ENCODE measurements around the gene AKAP3.

The AKAP3 gene

DNA sequence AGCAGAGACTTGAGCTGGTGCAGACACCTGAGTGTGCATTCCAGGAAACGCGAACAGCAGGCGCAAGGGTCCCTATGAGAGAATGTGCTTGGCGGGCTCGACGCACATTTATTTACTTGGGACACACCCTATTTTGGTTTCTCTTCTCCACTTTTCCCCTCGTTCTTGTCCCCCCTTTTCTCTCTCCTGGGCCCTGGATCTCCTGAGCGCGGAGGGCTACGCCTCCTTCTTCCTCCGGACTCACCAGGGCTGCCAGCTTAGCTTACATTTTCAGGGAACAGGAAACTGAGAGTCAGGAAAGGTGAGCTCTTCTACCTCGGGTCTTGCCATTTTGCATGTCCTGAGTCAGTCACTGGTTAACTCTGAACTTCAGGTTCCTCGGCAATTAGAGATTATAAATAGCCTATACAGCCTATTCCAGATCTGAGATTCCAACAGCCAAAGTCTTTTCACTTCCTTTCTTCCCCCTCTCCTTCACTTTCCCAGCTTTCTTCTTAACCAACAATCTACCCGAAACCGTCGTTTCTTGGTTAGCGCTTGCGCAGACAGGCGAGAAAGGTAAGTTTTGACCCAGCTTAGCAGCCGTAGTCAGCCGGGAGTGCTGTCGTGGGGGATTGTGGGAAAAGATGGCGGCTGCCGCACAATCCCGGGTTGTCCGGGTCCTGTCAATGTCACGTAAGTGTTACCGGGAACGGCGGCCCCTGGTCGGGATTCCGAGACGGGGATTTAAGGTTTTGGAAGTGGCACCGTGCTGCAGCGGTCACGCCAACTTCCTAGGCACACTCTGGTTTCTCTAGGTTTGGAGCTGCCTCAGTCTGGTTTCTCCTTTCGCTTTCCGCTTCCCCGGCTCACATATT, at the start of gene AKAP3, which contains the start of gene NDUFA9 (continued):
- TF ChIP-seq KLF7 (tag by site-specific recombination; IDR thresholded peaks at IDR 0.05; ENCODE audit: borderline replicate concordance) (no peak), PRDM1 (tag by site-specific recombination; IDR thresholded peaks at IDR 0.05) (peak; percentile 99), ZNF664 (tag by site-specific recombination; IDR thresholded peaks at IDR 0.05) (no peak), ZNF510 (tag by site-specific recombination; IDR thresholded peaks at IDR 0.05; ENCODE audit: insufficient replicate concordance) (no peak), WT1 (tag by site-specific recombination; IDR thresholded peaks at IDR 0.05) (no peak), ZNF48 (tag by site-specific recombination; IDR thresholded peaks at IDR 0.05) (no peak), ZNF514 (tag by site-specific recombination; IDR thresholded peaks at IDR 0.05) (no peak), ZNF155 (tag by site-specific recombination; IDR thresholded peaks at IDR 0.05) (no peak), ZNF311 (tag by site-specific recombination; IDR thresholded peaks at IDR 0.05; ENCODE audit: borderline replicate concordance) (no peak), ZNF623 (tag by site-specific recombination; IDR thresholded peaks at IDR 0.05) (no peak), ZNF473 (tag by site-specific recombination; IDR thresholded peaks at IDR 0.05) (no peak), ZNF610 (tag by site-specific recombination; IDR thresholded peaks at IDR 0.05; ENCODE audit: borderline replicate concordance) (no peak; the same call in 1 of the 2 replicates), MYNN (tag by site-specific recombination; IDR thresholded peaks at IDR 0.05; ENCODE audit: borderline replicate concordance) (no peak), KLF10 (tag by site-specific recombination; IDR thresholded peaks at IDR 0.05) (no peak), ZNF2 (tag by site-specific recombination; IDR thresholded peaks at IDR 0.05) (peak; percentile 81; the same call in 1 of the 2 replicates), ZNF335 (tag by site-specific recombination; conservative IDR thresholded peaks at IDR 0.05) (peak; percentile 64), HOXD13 (CRISPR knock-in tag; IDR thresholded peaks at IDR 0.05; ENCODE audit: borderline replicate concordance) (no peak), ZNF768 (tag by site-specific recombination; IDR thresholded peaks at IDR 0.05) (no peak), ZNF561 (tag by site-specific recombination; IDR thresholded peaks at IDR 0.05; ENCODE audit: borderline replicate concordance) (no peak), REPIN1 (tag by site-specific recombination; IDR thresholded peaks at IDR 0.05; ENCODE audit: low read depth) (no peak), ZXDB (tag by site-specific recombination; IDR thresholded peaks at IDR 0.05) (peak; percentile 54; the same call in 1 of the 2 replicates), KLF8 (tag by site-specific recombination; IDR thresholded peaks at IDR 0.05) (0 out of 2 replicates have a peak, but pooled peaks have one; percentile 32), ZNF138 (tag by site-specific recombination; IDR thresholded peaks at IDR 0.05; ENCODE audit: borderline replicate concordance) (no peak), ZNF654 (tag by site-specific recombination; IDR thresholded peaks at IDR 0.05; ENCODE audit: low read depth) (no peak), ZNF10 (tag by site-specific recombination; IDR thresholded peaks at IDR 0.05) (no peak), GLIS2 (tag by site-specific recombination; IDR thresholded peaks at IDR 0.05) (no peak), ZNF560 (tag by site-specific recombination; IDR thresholded peaks at IDR 0.05; ENCODE audit: borderline replicate concordance) (no peak), ZNF692 (tag by site-specific recombination; IDR thresholded peaks at IDR 0.05) (no peak), OVOL3 (tag by site-specific recombination; IDR thresholded peaks at IDR 0.05) (no peak), ZNF558 (tag by site-specific recombination; IDR thresholded peaks at IDR 0.05) (no peak), ZNF18 (tag by site-specific recombination; IDR thresholded peaks at IDR 0.05) (no peak), ZNF501 (tag by site-specific recombination; IDR thresholded peaks at IDR 0.05) (peak; percentile 53; the same call in 1 of the 2 replicates)
- TF ChIP-seq, protein P1, sequence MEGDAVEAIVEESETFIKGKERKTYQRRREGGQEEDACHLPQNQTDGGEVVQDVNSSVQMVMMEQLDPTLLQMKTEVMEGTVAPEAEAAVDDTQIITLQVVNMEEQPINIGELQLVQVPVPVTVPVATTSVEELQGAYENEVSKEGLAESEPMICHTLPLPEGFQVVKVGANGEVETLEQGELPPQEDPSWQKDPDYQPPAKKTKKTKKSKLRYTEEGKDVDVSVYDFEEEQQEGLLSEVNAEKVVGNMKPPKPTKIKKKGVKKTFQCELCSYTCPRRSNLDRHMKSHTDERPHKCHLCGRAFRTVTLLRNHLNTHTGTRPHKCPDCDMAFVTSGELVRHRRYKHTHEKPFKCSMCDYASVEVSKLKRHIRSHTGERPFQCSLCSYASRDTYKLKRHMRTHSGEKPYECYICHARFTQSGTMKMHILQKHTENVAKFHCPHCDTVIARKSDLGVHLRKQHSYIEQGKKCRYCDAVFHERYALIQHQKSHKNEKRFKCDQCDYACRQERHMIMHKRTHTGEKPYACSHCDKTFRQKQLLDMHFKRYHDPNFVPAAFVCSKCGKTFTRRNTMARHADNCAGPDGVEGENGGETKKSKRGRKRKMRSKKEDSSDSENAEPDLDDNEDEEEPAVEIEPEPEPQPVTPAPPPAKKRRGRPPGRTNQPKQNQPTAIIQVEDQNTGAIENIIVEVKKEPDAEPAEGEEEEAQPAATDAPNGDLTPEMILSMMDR (tag by site-specific recombination; IDR thresholded peaks at IDR 0.05): no peak
- TF ChIP-seq, protein P2, sequence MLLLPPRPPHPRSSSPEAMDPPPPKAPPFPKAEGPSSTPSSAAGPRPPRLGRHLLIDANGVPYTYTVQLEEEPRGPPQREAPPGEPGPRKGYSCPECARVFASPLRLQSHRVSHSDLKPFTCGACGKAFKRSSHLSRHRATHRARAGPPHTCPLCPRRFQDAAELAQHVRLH (tag by site-specific recombination; IDR thresholded peaks at IDR 0.05): peak; percentile 66; the same call in 1 of the 2 replicates
- TF ChIP-seq, protein P3, sequence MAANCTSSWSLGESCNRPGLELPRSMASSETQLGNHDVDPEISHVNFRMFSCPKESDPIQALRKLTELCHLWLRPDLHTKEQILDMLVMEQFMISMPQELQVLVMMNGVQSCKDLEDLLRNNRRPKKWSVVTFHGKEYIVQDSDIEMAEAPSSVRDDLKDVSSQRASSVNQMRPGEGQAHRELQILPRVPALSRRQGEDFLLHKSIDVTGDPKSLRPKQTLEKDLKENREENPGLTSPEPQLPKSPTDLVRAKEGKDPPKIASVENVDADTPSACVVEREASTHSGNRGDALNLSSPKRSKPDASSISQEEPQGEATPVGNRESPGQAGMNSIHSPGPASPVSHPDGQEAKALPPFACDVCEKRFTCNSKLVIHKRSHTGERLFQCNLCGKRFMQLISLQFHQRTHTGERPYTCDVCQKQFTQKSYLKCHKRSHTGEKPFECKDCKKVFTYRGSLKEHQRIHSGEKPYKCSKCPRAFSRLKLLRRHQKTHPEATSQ (tag by site-specific recombination; IDR thresholded peaks at IDR 0.05): 0 out of 2 replicates have a peak, but pooled peaks have one; percentile 81
